H1 (cell line): Measurements from ENCODE around the gene ZNF618. TPM values are rescaled to one million over a fixed set of nuclear protein-coding genes. Genes with fewer than 3 reads are reported as not detected.

Source experiments
- CTCF ChIA-PET: fragments of 300-600 bp; sonication (Branson Sonifier 250); formaldehyde crosslinking; loops from one replicate; lab custom pipeline; 2021; ENCODE audit not compliant: partially characterized antibody; lab: Charles Lee
- POLR2A ChIA-PET: fragments of 300-600 bp; sonication (Branson Sonifier 250); formaldehyde crosslinking; loops from one replicate; lab custom pipeline; 2021; ENCODE audit warnings: inconsistent platforms; ENCODE audit not compliant: partially characterized antibody; lab: Charles Lee
- DNase-seq, 2 experiments: peaks; one replicate each; pipeline versions ENCODE4 v3.0.0 to v3.0.0-alpha.2; 2010 to 2022; ENCODE audit warnings: low spot score in 2 of 2, low read depth in 1 of 2, mixed read lengths in 1 of 2
- FAIRE-seq: peaks from 2 replicates; lab custom pipeline; 2011; peaks lifted over from hg19 to GRCh38; lab: Jason Lieb, UNC
- H2AFZ ChIP-seq: 2 replicates; pipeline ENCODE4 v1.8.1; 2012; ENCODE audit warnings: low read length, inconsistent platforms
- H2AK5ac ChIP-seq: 2 replicates; pipeline ENCODE4 v1.6.1; 2013; ENCODE audit warnings: low read depth, low read length
- H2BK120ac ChIP-seq: replicated peaks from 2 replicates; pipeline ENCODE3; 2013; ENCODE audit warnings: low read depth, low read length, inconsistent platforms
- H2BK12ac ChIP-seq: 2 replicates; pipeline ENCODE4 v1.6.1; 2013; ENCODE audit warnings: low read depth, low read length
- H2BK15ac ChIP-seq: 2 replicates; pipeline ENCODE4 v1.6.1; 2013; ENCODE audit warnings: low read length
- H2BK20ac ChIP-seq: 2 replicates; pipeline ENCODE4 v1.6.1; 2013; ENCODE audit warnings: low read length
- H2BK5ac ChIP-seq: 2 replicates; pipeline ENCODE4 v1.6.1; 2013; ENCODE audit warnings: low read depth, low read length
- H3K14ac ChIP-seq: 2 replicates; pipeline ENCODE4 v1.6.1; 2013; ENCODE audit warnings: inconsistent platforms; ENCODE audit not compliant: insufficient read length
- H3K18ac ChIP-seq: 2 replicates; pipeline ENCODE4 v1.6.1; 2013; ENCODE audit warnings: low read length; ENCODE audit errors: extremely low read depth
- H3K23ac ChIP-seq: 2 replicates; pipeline ENCODE4 v1.6.1; 2013; ENCODE audit warnings: inconsistent platforms; ENCODE audit not compliant: insufficient read length
- H3K23me2 ChIP-seq: 2 replicates; pipeline ENCODE4 v1.6.1; 2013; ENCODE audit warnings: low read depth, low read length
- H3K27ac ChIP-seq: 2 replicates; pipeline ENCODE4 v1.6.1; 2011; ENCODE audit warnings: low read depth, low read length, inconsistent platforms
- H3K27me3 ChIP-seq, 4 experiments: replicated peaks in 1 of 4; 1 replicate in 1 of 4; 2 replicates in 3 of 4; pipeline versions ENCODE4 v1.6.1 to v1.8.1; 2011 to 2013; ENCODE audit warnings: low read length in 3 of 4, mild to moderate bottlenecking in 3 of 4, inconsistent platforms in 2 of 4, mixed read lengths in 2 of 4, moderate library complexity in 1 of 4; ENCODE audit not compliant: control insufficient read depth in 3 of 4, insufficient read depth in 3 of 4; ENCODE audit errors: extremely low read depth in 1 of 4
- H3K36me3 ChIP-seq, 4 experiments: 2 replicates each; pipeline versions ENCODE4 v1.6.1 to v1.8.1; 2011 to 2013; ENCODE audit warnings: mild to moderate bottlenecking in 4 of 4, low read length in 3 of 4, moderate library complexity in 2 of 4, control low read depth in 1 of 4, inconsistent platforms in 1 of 4; ENCODE audit not compliant: insufficient read depth in 4 of 4, control insufficient read depth in 2 of 4
- H3K4ac ChIP-seq: replicated peaks from 2 replicates; pipeline ENCODE3; 2013; ENCODE audit warnings: low read length, low read depth, mixed read lengths, inconsistent platforms; ENCODE audit not compliant: insufficient read length
- H3K4me1 ChIP-seq, 4 experiments: replicated peaks in 1 of 4; 1 replicate in 1 of 4; 2 replicates in 3 of 4; pipeline versions ENCODE4 v1.6.1 to v1.8.1; 2011 to 2013; ENCODE audit warnings: low read length in 3 of 4, inconsistent platforms in 2 of 4, mixed read lengths in 1 of 4; ENCODE audit not compliant: insufficient read depth in 4 of 4, control insufficient read depth in 3 of 4
- H3K4me2 ChIP-seq, 2 experiments: 2 replicates each; pipeline versions ENCODE4 v1.6.1 to v1.8.1; 2011 to 2013; ENCODE audit warnings: low read depth in 2 of 2, low read length in 2 of 2, control low read depth in 1 of 2, inconsistent platforms in 1 of 2, mild to moderate bottlenecking in 1 of 2; ENCODE audit not compliant: insufficient read depth in 1 of 2
- H3K4me3 ChIP-seq, 4 experiments: fragments of 200-600, 300-600 bp in 1 of 4; sonication (generic), shearing (Covaris generic), sonication (Bioruptor Twin) in 1 of 4; 2 replicates each; pipeline versions ENCODE4 v1.5.1 to v1.8.1; 2011 to 2016; ENCODE audit warnings: low read length in 4 of 4, low read depth in 3 of 4, control low read depth in 2 of 4, inconsistent platforms in 2 of 4, mild to moderate bottlenecking in 2 of 4, mixed read lengths in 1 of 4, moderate library complexity in 1 of 4; ENCODE audit not compliant: insufficient read depth in 2 of 4; ENCODE audit errors: extremely low read depth in 1 of 4
- H3K56ac ChIP-seq: replicated peaks from 2 replicates; pipeline ENCODE3; 2013; ENCODE audit warnings: low read depth, mild to moderate bottlenecking, mixed read lengths, low read length, inconsistent platforms; ENCODE audit not compliant: insufficient read length
- H3K79me1 ChIP-seq: 2 replicates; pipeline ENCODE4 v1.6.1; 2013; ENCODE audit warnings: low read depth, low read length, control low read depth
- H3K79me2 ChIP-seq, 2 experiments: 2 replicates each; pipeline versions ENCODE4 v1.6.1 to v1.8.1; 2012 to 2013; ENCODE audit warnings: low read length in 2 of 2, mild to moderate bottlenecking in 2 of 2, inconsistent platforms in 1 of 2; ENCODE audit not compliant: insufficient read depth in 2 of 2, control insufficient read depth in 1 of 2
- H3K9ac ChIP-seq, 4 experiments: replicated peaks in 1 of 4; 1 replicate in 1 of 4; 2 replicates in 3 of 4; pipeline versions ENCODE4 v1.6.1 to v1.8.1; 2011 to 2013; ENCODE audit warnings: low read depth in 3 of 4, low read length in 3 of 4, control low read depth in 2 of 4, mild to moderate bottlenecking in 2 of 4, moderate library complexity in 2 of 4, inconsistent platforms in 1 of 4; ENCODE audit errors: extremely low read depth in 1 of 4
- H3K9me3 ChIP-seq, 2 experiments: 2 replicates each; pipeline versions ENCODE4 v1.6.1 to v1.8.1; 2012 to 2013; ENCODE audit warnings: mild to moderate bottlenecking in 2 of 2, moderate library complexity in 2 of 2, control low read depth in 1 of 2, inconsistent platforms in 1 of 2, low read depth in 1 of 2, low read length in 1 of 2, mixed read lengths in 1 of 2; ENCODE audit not compliant: insufficient read depth in 2 of 2
- H4K20me1 ChIP-seq, 2 experiments: replicated peaks in 1 of 2; 2 replicates each; pipeline versions ENCODE3 to v1.8.1; 2011 to 2013; ENCODE audit warnings: inconsistent platforms in 2 of 2, low read length in 2 of 2, mild to moderate bottlenecking in 1 of 2; ENCODE audit not compliant: insufficient read depth in 2 of 2, control insufficient read depth in 1 of 2
- H4K5ac ChIP-seq: 2 replicates; pipeline ENCODE4 v1.6.1; 2013; ENCODE audit warnings: low read length, low read depth, mixed read lengths, inconsistent platforms; ENCODE audit not compliant: insufficient read length
- H4K8ac ChIP-seq: 2 replicates; pipeline ENCODE4 v1.8.0; 2013; ENCODE audit warnings: mild to moderate bottlenecking, moderate library complexity, low read length, inconsistent platforms; ENCODE audit not compliant: insufficient read depth; ENCODE audit errors: extremely low read depth
- H4K91ac ChIP-seq: replicated peaks from 2 replicates; pipeline ENCODE3; 2013; ENCODE audit warnings: low read length, mixed read lengths, inconsistent platforms; ENCODE audit not compliant: insufficient read length
- ATF2 ChIP-seq: IDR thresholded peaks from 2 replicates; pipeline ENCODE4 v1.6.1; 2012; ENCODE audit warnings: low read length, inconsistent platforms
- BRCA1 ChIP-seq: IDR thresholded peaks from 2 replicates; pipeline ENCODE4 v1.6.1; 2012; ENCODE audit warnings: low read depth, low read length, improper control_type of control experiment
- CBX5 ChIP-seq: fragments of 300-800, 300-1000 bp; sonication (generic); IDR thresholded peaks from 2 replicates; pipeline ENCODE4 v1.7.1; 2016; ENCODE audit warnings: antibody characterized with exemption, low read length, low read depth
- EZH2 ChIP-seq: fragments of 200-600 bp; sonication (generic); IDR thresholded peaks from 2 replicates; pipeline ENCODE4 v1.7.1; 2012; ENCODE audit warnings: low read depth, mild to moderate bottlenecking, moderate library complexity, low read length, inconsistent platforms; ENCODE audit not compliant: severe bottlenecking
- FOSL1 ChIP-seq: IDR thresholded peaks from 2 replicates; pipeline ENCODE4 v1.6.1; 2011; ENCODE audit warnings: mild to moderate bottlenecking, low read depth, low read length, moderate library complexity; ENCODE audit not compliant: insufficient read depth
- GTF2F1 ChIP-seq: IDR thresholded peaks from 2 replicates; pipeline ENCODE4 v1.6.1; 2012; ENCODE audit warnings: low read depth, low read length, improper control_type of control experiment, borderline replicate concordance
- HDAC6 ChIP-seq: IDR thresholded peaks from one replicate; pipeline ENCODE4 v1.7.1; 2012; ENCODE audit warnings: low read depth, mild to moderate bottlenecking, inconsistent platforms, low read length, moderate library complexity
- JUN ChIP-seq: IDR thresholded peaks from 2 replicates; pipeline ENCODE4 v1.6.1; 2011; ENCODE audit warnings: low read depth, mild to moderate bottlenecking, improper control_type of control experiment, low read length
- KDM1A ChIP-seq: fragments of 200-600, 300-600 bp; sonication (generic); IDR thresholded peaks from 2 replicates; pipeline ENCODE4 v1.7.1; 2016; ENCODE audit warnings: mild to moderate bottlenecking, low read length, borderline replicate concordance
- KDM5A ChIP-seq: fragments of 200-600 bp; IDR thresholded peaks from 2 replicates; pipeline ENCODE4 v1.7.1; 2012; ENCODE audit warnings: mild to moderate bottlenecking, low read length, inconsistent platforms, mixed read lengths
- MAX ChIP-seq: IDR thresholded peaks from 2 replicates; pipeline ENCODE4 v1.6.1; 2012; ENCODE audit warnings: inconsistent platforms
- POLR2AphosphoS5 ChIP-seq: IDR thresholded peaks from 2 replicates; pipeline ENCODE4 v1.6.1; 2011; ENCODE audit warnings: low read depth, low read length
- RXRA ChIP-seq: IDR thresholded peaks from 2 replicates; pipeline ENCODE4 v1.6.1; 2011; ENCODE audit warnings: low read depth, mild to moderate bottlenecking, low read length, moderate library complexity; ENCODE audit not compliant: insufficient read depth
- WGBS, 2 experiments: shearing (Covaris generic) in 1 of 2; methylation state at CpG; one replicate each; pipeline versions ENCODE4 v1.1.6 to v1.1.7; 2013 to 2015; ENCODE audit warnings: low lambda C conversion rate in 2 of 2, mixed read lengths in 2 of 2, inconsistent platforms in 1 of 2, low coverage in 1 of 2, missing lambda C conversion rate in 1 of 2; ENCODE audit not compliant: insufficient replicate concordance in 2 of 2, insufficient coverage in 1 of 2, insufficient read length in 1 of 2; ENCODE audit errors: extremely low coverage in 1 of 2, missing lambda C conversion rate in 1 of 2; 5-methylcytosine and 5-hydroxymethylcytosine counted together
- polyA plus RNA-seq, 7 experiments: library from polyadenylated mRNA; depleted of rRNA in 3 of 7; stranded (reverse) in 5 of 7; unstranded in 2 of 7; fragments of >200 nt in 5 of 7; fragments of 200-250 nt in 2 of 7; gene quantifications; 1 replicate in 5 of 7; 2 replicates in 1 of 7; 4 replicates in 1 of 7; pipeline versions ENCODE4 v1.2.1 to v1.2.3, GENCODE V29; 2011 to 2013; ENCODE audit warnings: missing spikeins in 2 of 7, mixed read lengths in 2 of 7
- total RNA-seq: library from RNA; stranded (reverse); fragmentation: NEBNext Ultra II Directional; extraction: Animal tissue kit (Norgen Biotek cat#: 25700); gene quantifications from 2 replicates; pipeline ENCODE4 v1.2.1, GENCODE V29; 2021

ZNF618 gene
- total and polyA plus RNA-seq, 2 of the 8 experiments (the other 6 are each of a cell fraction or from before 2014, with no cell fraction given) = 9.6 to 28.5 TPM

GRCh38 chr9:113837334-113837733 is 38.8 kb upstream of the ZNF618 start:
- H3K9ac ChIP-seq = no peak overlapping the region
- 97% methylated on average over 3 of the region's 3 CpGs; no CpG with 5 or more reads in 1 of the 2 experiments for WGBS, 2 experiments
- H4K8ac ChIP-seq = no peak overlapping the region
- H3K4me3 ChIP-seq = no peak overlapping the region
- H2BK12ac ChIP-seq = no peak overlapping the region
- H2BK20ac ChIP-seq = no peak overlapping the region
- no peak overlapping the region for H2BK15ac ChIP-seq
- CTCF ChIA-PET = no interaction called here
- no peak overlapping the region for H4K5ac ChIP-seq
- no peak overlapping the region for H3K27ac ChIP-seq
- no peaks in the 10 kb centered on the region for H3K79me2 ChIP-seq
- H3K4ac ChIP-seq = no peak overlapping the region
- no peak for DNase-seq
- no peak overlapping the region for H3K14ac ChIP-seq
- no peaks in the 10 kb centered on the region for H3K4me1 ChIP-seq
- no peak overlapping the region for H3K23ac ChIP-seq
- no peak overlapping the region for H2BK120ac ChIP-seq
- no peak overlapping the region for H2BK5ac ChIP-seq
- H4K20me1 ChIP-seq = no peaks in the 10 kb centered on the region
- no peak overlapping the region for H3K4me2 ChIP-seq
- H2AFZ ChIP-seq = no peak overlapping the region
- no peaks in the 10 kb centered on the region for H3K27me3 ChIP-seq
- H3K36me3 ChIP-seq = no peaks in the 10 kb centered on the region
- no peaks in the 10 kb centered on the region for H3K79me1 ChIP-seq
- H4K91ac ChIP-seq = no peak overlapping the region
- no peak overlapping the region for H2AK5ac ChIP-seq
- no peaks in the 10 kb centered on the region for H3K23me2 ChIP-seq
- H3K18ac ChIP-seq = no peak overlapping the region
- H3K9me3 ChIP-seq = peaks cover 4% of the 10 kb centered on the region in 2 experiments; a peak in 3 of 4 replicates
- no peak for FAIRE-seq
- POLR2A ChIA-PET = no interaction called here
- no peak overlapping the region for H3K56ac ChIP-seq
- TF ChIP-seq JUN = no peak
- TF ChIP-seq KDM1A = no peak
- no peak for TF ChIP-seq MAX
- TF ChIP-seq BRCA1 = no peak
- no peak for TF ChIP-seq EZH2
- TF ChIP-seq GTF2F1 = no peak
- TF ChIP-seq POLR2AphosphoS5 = no peak
- TF ChIP-seq ATF2 = no peak
- TF ChIP-seq HDAC6 = no peak
- no peak for TF ChIP-seq KDM5A
- TF ChIP-seq CBX5 = no peak
- TF ChIP-seq RXRA = no peak
- no peak for TF ChIP-seq FOSL1
